HG02759 (cell line): ENCODE measurements around the gene RDH12.

ENCODE experiments used
- ATAC-seq: cut with Tn5 transposase; IDR thresholded peaks from one replicate; pipeline ENCODE4 v1.9.1; 2021; ENCODE audit warnings: mild to moderate bottlenecking, moderate library complexity; ENCODE audit not compliant: unreplicated experiment

Gene RDH12

DNA sequence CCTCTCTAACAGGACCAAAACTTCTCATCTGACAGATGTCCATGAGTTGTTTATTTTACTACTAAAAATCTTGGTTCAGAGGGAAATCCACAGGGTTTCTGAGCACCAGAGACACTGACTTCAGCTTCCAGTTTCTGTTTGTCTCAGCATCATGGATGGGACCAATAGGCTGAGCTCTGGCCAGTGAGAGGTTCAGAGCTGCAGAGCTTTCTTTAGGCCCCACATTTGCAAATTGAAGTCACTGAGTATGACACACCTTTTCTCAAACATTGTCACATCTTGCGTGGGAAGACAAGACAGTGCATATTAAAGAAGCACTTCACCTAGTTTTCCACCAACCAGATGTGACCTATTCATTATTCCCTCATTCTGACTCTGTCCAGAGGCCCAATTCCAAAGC, 45.2 kb downstream of the RDH12 start:
- ATAC-seq, result peak; percentile 83

DNA sequence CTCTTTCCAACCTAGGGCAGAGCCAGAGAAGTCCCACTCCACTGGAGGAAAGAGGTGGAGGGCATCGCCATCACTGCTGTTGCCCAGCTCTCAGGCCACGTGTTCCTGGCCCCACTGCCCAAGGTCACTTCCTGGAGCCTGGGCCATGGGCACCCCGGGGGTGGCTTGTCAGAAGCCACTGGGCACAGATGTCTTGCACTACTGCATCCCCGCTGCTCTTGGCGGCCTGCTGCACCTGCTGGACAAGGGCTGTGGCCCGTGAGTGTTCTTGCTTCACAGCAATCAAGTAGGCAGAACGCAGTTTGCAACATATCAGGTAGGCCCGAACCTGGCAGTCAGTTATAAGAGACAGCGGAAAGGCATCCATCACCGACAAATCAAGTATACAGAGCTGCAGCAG, 46.6 kb downstream of the RDH12 start:
- no peak for ATAC-seq

DNA sequence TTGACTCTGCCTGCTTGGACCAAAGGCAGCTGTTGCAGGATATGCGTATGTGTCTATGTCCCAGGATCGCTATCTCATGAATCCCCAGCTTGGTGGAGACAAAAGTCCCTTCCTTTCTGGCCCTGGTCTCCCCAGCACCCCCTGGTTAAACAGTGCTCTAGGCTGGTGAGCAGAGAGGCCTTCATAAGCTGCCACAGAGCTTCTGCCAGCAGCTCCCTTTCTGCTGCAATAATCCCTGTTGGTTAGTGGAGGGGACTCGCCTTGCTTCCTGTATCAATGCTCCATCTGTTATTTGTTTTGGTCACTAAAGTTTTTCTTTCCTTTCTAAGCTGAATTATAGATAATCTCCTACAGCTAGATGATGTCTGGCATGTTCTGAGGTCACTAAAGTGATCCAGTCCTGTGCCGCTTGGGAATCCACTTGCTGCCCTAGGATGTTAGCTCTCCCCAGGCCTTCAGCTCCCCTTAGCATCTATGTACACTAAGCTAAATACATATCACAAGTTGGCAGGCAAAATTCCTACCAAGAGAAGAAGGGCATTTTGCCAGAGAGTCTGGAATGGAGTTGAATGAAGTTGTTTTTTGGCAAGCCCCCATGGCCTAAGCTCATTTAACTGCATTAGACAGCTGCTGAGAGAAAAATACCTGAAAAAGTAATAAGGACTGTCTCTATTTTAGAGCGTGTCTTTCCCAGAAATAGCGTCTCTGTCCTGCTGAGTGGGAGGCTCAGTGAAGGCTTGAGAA, 47.8 kb downstream of the RDH12 start:
- ATAC-seq, result no peak

DNA sequence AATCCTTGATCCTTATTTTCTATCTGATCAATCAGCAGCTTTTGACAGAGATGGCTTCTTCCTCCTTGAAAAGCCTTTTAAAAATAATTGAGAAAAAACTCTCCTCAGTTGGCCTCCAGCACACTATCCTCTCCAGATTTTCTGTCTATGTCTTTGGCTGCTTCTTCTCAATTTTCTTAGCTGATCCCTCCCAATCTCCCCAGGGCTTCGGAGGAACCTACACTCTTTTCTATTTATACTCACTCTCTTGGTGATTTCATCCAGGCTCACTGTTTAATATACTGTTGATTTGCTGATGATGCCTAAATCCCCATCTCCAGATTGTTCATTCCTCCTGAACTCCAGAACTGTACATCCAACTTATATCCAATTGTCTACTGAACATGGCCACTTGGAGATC, 54.8 kb downstream of the RDH12 start:
- no peak for ATAC-seq

DNA sequence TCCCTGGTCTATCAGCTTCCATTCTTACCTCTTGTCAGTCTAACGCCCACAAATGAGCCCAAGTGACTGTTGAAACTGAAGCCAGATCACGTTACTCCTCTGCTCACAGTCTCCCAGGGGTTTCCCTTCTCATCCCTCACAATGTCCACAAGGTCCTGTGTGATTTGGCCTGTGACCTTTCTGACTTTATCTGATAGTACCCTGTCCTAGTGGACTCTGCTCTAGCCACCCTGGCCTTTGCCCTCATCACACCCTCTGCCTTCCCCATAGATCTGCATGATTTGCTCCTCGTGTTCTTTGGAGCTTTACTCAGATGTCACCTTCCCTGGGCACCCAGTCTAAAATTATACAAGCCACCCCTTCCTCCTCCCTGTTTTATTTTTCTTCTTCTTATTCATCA, 55.5 kb downstream of the RDH12 start:
- no peak for ATAC-seq

DNA sequence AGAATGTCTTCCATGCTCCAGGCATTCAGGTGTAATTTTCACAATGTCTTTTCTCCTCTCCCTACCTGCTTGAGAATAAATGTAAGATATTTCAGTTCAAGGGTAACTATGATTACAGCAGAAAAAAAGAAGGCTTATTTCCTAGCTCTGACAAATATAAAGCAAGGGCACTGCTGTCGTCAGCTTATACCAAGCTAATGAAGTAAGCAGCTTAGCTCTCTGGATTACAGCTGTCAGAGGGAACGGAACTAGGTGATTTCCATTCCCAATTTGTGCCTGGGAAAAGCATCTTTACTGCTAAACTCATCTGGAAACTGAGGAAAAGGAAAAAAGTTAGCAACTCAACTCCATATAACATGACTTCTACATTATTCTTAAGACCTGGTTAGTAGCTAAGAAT, 58.2 kb downstream of the RDH12 start:
- ATAC-seq, result no peak

DNA sequence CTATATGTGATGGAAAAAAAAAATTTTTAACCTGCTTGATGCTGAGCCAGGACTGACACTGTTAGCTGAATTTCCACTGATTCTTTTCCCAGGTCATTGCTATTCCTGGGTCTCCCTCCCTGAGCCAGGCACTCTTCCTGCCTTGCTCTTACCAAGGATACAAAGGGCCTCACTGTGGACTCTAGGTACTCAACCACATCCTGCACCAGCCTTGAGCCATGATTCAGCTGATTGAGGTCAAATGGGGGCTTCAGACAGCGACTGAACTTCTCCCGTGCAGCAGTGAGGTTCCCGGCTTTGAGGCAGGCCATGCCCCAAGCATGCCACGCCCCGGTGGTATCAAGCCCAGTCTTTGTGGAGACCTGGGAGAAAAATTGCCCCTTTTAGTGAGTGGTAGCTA, 60.4 kb downstream of the RDH12 start:
- no peak for ATAC-seq

DNA sequence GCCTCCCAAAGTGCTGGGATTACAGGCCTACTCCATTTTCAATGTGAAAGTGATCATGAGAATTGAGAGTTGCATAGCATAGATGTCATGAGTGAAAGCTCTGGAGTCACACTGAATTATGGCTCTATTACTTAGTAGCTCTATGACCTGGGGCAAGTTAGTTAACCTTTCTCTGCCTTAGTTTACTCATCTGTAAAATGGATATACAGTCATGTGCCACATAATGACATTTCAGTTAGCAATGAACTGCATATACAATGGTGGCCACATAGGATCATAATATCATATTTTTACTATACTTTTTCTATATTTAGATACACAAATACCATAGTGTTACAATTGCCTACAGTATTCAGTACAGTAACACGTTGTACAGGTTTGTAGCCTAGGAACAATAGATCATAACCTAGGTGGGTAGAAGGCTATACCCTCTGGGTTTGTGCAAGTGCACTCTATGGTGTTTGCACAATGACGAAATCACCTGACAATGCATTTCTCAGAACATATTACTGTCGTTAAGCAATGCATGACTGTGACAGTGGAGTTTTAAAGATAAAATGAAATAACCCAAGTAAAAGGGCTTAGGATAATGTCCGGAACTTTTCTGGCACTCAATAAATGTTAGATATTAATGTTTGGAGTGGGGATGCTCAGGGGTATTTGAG, 61.6 kb downstream of the RDH12 start:
- no peak for ATAC-seq

DNA sequence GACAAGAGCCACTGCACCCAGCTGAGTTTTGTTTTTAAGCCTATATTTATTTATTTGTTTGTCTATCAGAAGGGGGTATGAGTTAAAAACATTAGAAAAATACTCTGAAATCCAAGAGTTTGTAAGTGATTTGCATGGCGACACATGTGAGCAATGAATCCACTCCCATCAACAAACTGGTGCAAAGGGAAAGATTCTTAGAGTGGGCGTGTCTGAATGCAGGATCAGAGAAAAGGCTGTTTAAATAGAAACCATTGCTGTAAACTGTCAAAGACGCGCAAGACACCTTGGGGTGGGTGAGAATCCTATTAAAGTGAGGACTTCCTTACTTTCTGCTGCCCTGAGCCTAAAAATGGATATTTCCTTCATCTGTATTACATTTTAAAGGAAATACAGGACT, 62.8 kb downstream of the RDH12 start:
- ATAC-seq, result no peak

DNA sequence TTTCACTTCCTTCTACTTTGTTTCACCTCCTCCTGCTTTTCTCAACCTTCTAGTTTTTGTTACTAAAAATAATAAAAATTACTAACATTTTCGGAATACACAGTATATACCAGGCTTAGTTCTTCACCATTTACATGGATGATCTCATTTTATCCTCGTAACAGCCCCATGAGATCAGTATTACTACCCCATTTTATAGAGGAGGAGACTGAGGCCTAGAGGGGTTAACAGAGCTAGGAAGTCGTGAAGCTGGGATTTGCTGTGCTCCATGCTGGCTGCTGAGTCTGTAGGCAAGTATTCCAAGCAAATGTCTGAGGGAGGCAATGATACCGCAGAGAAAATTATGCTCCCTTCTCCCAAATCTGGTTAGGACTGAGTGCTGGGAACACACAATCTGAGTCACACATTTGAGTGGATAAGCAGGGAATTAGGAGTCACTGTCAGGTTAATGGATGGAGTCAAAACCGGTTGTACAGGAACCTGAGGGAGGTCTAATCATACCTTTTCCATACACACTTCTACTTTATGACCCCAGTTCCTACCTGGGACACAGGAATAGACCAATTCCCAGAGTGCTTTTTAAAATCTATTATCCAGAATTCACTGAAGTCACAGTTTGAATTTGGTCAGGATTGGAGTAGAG, 63.6 kb downstream of the RDH12 start:
- ATAC-seq, result no peak

DNA sequence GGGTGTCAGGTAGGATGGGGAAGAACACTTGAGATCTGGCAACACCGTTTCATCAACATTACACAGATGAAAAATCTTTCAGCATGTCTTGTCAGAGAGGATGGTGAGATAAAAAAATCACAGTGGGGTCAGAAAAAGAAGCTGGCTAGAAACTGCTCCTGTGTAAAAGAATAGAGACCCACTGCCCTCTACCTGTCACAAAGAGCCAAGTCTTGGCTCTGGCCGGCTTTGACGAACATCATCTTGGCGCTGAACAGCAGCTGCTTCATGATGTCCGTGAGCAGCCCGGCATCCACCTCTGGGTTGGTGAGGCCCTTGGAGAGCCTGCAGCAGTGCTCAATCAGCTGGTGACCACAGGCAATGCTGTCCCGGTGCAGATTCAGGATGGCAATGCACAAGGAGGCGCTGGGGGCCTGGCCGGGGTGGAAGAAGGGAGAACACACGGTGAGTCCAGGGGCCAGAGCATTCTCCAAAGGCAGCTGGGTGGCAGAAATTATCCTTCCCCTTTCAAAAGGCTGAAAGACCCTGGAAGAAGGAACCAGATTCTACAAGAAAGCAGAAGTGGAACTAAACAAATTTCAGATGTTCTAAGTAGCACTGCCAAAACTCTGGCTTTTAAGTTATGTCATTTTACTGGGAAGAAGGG, 64.5 kb downstream of the RDH12 start:
- no peak for ATAC-seq

DNA sequence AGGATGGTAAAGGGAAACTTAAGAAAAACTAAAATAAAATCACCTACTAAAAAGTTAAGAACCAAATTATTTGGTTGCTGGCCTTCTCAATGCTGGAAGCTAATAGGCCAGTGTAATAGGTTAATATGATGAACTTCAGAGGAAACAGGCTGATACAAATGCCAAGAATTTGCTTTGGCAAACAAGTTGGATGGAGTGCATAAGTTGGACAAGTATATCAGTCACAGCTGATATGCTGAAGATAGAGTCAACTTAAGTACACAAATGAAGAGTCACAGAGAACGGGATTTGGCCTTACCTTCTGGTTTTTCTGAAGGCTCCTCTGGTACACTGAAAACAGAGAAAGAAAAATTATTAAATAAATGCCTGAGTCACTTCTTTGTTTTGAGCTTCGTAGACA, 66.5 kb downstream of the RDH12 start:
- no peak for ATAC-seq

DNA sequence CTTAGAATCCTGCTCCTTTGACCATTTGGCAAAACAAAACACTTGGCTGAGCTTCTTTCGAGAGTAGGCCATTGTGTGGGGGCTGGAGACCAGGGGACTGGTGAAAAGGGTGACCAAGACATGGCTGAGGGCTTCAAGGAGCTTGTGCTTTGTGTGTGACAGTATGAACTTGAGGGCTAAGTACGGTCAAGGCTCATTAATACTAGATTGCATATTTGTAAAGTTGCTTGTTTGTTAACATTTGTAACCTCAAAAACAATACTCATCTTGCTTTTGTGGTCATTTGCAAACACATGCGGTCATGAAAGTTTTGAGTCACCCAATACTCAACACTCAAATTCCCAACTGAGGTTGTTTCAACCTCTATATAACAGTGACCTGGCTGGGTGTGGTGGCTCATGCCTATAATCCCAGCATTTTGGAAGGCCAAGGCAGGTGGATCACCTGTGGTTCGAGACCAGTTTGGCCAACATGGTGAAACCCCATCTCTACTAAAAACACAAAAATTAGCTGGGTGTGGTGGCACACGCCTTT, 72.2 kb downstream of the RDH12 start:
- ATAC-seq, result no peak

DNA sequence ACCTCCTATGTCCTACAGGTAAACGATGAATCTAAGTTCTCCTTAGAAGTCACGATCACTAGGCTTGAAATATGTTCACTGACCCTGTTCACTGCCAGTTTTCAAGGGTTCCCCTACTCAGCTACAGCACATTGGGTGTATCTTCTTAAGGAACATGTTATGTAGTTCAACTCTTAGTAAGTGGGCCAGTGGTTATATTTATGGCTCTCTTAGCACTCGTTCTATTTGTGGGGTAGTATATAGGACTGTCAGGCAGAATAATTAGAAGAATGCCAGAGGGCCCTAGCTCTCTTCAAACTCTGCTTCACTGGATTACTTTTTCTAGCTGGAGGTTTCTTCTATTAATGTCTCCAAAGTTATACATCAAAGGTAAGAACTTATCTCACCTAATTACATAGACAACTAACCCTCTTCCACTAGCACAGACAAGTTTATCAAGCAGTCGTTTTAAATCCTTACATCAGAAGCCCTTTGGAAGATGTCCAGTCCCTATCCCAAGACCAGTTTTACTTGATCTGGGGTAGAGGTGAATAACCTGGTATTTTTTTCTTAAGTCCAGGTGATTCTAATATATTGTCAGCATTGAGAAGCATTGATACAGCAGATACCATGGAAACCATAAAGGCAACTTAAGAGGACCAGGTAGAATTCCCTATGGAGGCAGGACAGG, 75.1 kb downstream of the RDH12 start:
- no peak for ATAC-seq

DNA sequence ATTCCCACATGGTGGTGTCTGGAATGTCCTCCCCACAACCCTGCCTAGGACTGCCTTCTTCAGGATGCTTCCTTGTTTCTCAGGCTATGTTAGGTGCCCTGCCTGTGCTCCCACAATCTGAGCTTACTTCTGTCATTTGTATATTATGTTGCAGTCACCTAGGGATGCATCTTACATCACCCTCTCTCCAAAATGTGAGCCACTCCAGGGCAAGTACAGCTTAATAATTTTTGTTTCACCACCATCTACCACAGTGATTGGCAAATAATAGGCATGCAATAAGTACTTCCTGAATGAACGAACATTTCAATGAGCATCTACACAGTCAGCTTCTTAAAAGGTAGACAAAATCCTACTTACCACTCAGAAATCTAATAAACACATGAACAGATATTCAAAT, 77.1 kb downstream of the RDH12 start:
- no peak for ATAC-seq

DNA sequence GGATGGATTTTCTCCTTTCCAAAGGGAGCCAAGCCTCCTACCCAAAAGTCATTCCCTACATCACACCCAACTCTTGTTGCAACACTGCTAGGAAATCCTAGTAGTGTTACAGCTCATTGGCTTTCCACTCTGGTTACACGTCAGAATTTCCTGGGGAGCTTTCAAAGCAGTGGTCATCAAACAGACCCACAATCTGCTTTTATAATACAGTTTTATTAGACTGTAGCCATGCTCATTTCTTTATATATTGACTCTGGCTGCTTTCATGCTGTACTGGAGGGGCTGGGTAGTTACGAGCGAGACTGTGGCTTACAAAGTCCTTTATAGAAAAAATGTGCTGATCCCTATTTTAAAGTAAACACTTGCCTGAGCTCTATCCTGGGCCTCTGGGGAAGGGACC, 80.4 kb downstream of the RDH12 start:
- no peak for ATAC-seq
